Stimulated activated CD4-positive, alpha-beta T cell treated with anti-CD3 and anti-CD28 coated beads, Interleukin-1b, Interleukin-23, amount 100 ng/mL, for 1 hour (primary cell): ENCODE data around the gene C19orf18.
"Not testable (repeated sequence)": the region's sequence is repeated elsewhere in the genome, so short reads cannot be mapped to it uniquely, and the experiment has no call there.

Source experiments
- DNase-seq, 2 donors: peaks; one replicate each; pipeline ENCODE4 v3.0.0-alpha.2; 2020; ENCODE audit warnings: low read depth in 2 of 2

Gene C19orf18

DNA sequence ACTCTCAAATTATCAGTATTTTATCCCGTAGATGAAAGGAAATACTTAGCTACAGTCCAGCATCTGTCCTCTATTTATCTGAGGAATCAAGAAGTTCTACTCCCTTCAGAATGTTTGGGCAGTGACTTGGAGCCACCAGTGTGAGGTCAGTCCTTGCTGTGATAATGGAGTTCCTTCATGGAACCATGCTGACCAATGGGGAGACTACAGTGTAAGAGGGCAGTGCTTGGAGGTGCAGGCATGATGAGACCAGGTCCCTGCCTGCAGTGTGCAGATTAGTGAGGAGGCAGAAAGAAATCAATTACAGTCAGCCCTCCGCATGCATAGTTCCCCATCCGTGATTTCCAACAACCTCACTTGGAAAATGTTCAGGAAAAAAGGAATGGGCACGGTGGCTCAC is at the start of gene C19orf18:
Gene C19orf18, minus strand, starts transcription at position 101 of the 400 bp plus-strand sequence. CDS start 102 bp downstream, outside the sequence.
- DNase-seq, result no peak

DNA sequence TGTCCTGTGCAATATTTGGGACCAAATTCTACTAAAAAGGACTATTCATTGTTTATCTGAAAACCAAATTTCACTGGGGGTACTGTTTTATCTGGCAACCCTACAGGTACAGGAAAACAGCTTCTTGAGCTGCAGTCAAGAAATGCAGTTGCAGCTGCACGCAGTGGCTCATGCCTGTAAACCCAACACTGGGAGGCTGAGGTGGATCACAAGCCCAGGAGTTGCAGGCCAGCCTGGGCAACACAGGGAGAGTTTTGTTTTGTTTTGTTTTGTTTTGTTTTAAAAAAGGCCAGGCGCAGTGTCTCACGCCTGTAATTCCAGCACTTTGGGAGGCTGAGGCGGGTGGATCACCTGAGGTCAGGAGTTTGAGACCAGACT is 47.9 kb upstream of the C19orf18 start:
- no peak for DNase-seq

DNA sequence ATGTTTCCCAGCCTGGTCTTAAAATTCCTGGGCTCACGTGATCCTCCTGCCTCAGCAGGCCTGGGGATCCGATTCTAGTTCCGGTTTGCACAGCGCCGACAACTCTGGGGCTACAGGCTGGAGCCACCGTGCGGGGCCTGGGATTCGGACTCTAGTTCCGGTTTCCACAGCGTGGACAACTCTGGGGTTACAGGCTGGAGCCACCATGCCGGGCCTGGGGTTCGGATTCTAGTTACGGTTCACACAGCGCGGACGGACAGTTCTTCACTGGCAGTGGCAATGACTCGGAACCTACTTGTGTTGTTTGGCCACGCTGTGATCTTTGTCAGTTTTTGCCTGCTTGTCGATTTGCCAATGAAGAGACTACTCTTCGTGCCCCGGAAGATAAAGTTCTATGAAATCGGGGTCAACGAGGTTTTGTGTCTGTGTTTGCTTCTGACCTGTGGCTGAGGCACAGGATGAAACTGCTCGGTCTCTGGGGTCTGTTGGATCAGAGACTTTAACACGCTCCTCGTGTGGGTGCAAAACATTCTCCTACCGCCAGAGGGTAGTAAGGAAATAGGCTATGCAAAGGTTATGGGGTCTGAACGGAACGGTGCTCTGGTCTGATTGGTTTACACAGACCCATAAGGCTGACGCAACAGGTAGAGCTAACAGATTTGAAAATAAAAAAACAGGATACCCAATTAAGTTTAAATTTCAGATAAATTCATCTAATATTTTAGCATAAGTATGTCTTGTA is 47.4 kb upstream of the C19orf18 start:
- no peak for DNase-seq

DNA sequence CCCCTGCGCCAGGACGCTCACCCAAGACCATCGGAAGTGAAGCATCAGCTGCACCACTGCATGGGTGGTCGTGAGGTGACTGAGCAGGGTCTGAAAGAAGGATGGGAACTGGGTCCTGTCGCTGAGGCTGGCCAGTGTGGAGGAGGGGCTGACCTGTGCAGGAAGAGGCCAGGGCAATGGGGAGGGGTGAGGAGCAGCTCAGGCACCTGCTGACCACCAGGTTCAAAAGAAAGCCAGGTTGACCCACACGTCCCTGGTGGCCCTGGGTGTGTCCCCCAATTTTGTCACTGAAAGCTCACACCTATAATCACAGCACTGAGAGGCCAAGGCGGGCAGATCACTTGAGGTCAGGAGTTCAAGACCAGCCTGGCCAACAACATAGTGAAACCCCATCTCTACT is 45.8 kb upstream of the C19orf18 start:
- DNase-seq, result no peak

DNA sequence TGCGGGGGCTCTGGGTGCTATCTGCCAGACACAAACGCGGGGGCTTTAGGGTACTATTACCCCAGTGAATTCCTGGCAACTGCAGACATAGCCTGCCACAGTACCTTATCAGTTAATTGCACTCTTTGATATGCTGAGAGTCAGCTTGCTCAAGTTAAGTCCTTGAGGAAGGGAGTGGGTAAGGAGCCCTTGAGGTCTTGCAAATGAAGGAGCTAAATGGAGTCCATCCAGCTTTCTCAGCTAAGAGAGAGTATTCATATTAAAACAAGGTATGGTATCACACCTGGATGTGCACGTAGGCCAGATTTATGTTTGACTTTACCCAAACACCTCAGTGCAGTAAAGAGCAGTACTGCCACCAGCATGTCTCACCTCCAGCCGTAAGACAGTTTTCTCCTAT is 39.8 kb upstream of the C19orf18 start:
- DNase-seq, result no peak

DNA sequence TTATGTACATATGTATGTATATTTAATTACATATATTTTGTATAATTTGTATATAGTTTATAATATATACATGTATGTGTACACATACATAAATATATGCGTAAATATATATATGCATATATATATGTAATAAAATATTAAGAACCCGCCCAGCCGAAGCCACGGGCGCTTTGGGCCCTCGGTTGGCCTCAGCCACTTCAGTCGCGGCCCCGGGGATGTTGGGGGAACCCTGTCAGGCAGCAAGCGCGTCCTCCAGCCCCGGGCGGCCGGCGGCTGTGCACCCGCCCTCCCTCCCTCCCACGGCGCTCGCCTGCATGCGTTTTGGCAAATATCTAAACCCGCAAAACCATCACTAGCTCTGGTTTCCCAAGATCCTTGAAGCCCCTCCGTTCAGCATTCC is 36.2 kb upstream of the C19orf18 start:
- no peak for DNase-seq

DNA sequence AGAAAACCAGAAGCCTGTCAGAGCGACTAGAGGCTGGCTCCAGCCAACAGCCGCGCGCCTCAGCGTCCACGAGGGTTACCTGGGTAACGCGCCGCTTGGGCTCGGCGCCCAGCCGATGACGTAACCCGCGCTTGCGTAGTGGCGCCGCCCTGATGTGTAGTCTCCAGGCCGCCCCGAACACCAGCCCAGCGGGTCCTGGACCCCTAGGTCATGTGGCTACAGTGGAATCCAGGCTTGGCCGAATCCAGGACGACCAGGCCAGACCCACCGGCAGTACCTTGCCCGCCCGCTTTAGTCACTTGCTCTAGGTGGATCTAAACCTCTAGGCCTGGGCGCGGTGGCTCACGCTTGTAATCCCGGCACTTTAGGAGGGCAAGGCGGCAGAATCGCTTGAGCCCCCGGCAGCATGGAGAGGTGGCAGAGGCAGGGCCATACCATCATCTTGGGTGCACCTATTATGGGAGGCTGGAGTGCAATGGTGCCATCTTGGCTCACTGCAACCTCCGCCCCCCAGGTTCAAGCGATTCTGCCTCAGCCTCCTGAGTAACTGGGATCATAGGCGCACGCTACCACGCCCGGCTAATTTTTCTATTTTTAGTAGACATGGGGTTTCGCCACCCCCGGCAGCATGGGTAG is 35.5 kb upstream of the C19orf18 start:
- DNase-seq, result no peak

DNA sequence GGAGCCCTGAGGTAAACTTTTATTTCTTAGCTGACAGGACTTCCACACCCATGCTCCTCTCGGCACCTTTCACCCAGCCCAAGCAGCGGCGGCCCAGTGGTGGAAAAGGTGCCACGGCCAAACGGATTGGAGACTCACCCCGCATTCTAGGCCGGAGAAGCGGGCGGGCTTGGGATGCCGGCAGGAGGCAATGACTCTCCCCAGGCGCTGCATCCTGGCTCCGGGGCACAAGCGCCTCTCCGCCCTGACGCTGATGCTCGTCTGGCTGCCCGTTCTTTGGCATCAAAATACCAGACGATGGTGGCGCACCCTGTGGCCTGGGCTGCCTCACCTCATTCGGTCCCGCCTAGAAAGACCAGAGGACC is 34.9 kb upstream of the C19orf18 start:
- DNase-seq, result no peak

DNA sequence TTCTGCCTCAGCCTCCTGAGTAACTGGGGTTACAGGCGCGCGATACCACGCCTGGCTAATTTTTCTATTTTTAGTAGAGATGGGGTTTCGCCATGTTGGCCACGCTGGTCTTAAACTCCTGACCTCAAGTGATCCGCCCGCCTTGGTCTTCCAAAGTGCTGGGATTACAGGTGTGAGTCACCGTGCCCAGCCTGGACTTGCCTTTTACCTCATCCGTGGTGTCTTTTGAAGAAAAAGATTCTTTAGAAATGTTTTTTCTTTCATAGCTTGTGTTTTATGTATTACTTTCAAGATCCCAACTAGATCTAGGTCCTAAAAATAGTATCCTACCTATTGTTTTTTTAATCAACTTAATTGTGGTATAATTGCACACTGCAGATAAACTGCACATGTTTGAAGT is 34.5 kb upstream of the C19orf18 start:
- DNase-seq, result not testable (repeated sequence)

DNA sequence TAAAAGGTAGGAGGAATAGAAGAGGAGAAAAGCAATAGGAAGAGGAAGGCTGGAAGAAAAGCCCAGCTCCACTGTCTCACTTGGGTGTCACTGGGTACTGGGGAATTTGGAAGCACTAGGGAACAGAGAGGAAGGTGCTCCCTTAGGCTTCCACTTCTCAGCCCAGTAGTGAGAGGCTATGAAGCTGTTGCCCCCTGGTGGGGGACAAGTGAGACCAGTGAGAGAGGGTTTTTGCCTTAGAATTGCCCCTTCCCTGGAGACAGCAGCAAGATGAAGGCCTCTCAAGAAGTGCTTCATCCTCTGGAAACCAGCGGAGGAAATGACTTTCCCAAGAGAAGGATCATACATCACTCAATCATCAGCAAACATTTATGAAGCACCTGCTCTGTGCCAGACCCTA is 33.0 kb upstream of the C19orf18 start:
- DNase-seq, result no peak

DNA sequence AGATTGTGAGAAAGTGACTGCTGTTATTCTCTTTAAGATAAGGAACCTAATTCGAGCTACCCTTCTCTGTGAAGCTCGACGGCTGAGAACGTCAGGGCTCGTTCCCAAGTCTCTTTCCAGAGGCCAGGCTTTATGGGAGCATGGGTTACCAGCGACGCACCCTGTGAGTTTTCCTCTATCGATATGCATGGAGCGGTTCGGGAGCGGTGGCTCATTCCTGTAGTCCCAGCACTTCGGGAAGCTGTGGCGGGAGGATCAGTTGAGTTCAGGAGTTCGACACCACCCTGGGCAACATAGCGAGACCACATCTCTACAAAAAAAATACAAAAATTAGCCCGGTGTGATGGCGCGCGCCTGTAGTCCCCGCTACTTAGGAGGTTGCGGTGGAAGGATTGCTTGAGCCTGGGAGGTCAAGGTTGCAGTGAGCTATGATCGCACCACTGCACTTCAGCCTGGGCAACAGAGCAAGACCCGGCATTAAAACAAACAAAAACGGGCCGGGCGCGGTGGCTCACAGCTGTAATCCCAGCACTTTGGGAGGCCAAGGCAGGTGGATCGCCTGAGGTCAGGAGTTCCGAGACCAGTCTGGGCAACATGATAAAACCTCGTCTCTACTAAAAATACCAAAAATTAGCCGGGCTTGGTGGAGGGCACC is 29.0 kb upstream of the C19orf18 start:
- no peak for DNase-seq

DNA sequence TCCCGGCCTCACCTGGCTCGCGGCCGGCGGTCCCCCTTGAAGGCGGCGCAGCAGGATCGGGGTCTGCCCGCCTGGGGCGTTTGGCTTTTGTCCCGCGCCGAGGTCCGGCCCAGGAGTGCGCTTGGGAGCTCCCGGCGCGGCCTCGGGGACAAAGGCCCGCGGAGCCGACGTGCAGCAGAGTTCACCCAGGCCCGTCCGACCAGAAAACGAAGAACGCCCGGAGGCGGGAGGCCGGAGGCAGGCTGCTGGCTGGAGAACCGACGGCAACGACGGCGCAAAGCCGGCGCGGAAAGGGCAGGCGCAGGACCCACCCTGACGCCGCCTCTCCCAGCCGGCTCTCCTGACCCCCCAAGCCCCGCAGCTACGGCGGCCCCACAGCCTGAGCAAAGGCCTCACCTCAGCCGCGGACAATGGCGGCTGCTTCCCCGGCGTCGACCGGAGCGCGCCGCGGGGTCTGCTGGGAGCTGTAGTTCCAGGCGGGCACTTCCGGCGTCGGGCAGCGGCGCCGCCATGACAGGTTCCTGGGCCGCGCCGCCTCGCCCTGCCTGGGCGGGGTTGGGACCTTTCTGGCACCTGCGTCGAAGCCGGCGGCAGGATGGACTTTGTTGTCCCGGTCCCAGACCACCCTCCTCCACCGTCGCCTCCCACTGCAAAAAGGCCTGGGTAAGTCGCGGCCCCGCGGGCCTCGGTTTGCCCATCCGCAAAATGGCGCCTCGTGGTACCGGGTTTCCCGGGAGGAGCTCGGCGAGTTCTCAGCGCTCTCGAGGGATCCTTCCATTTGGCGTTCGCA is 28.2 kb upstream of the C19orf18 start, which contains the start of gene ZNF606:
Gene ZNF606, minus strand, starts transcription at position 437 of the 790 bp plus-strand sequence. CDS start 1,501 bp downstream, outside the sequence.
- peak; percentile 51 to 63 for DNase-seq

DNA sequence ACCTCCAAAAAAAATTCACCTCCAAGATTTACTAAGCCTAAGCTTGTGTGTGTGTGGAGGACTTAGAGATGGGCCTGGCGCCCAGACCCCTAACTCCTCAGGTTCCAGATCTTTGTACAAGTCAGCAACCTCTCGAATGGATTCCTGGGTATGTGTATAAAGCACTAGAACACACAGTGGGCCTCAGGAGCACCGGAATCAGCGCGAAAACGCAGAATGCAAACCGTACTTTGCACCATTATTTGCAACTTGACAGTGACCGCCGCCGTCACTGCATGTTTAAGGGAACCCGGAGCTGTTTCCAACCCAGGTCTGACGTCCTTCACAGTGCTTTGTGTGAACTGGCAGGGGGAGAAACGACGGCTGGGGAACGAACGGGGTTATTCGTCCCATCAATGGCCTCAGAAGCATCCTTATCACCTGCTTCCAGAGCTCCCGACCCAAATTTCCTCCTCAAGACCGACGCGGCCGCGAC is 27.6 kb upstream of the C19orf18 start:
- DNase-seq, result no peak

DNA sequence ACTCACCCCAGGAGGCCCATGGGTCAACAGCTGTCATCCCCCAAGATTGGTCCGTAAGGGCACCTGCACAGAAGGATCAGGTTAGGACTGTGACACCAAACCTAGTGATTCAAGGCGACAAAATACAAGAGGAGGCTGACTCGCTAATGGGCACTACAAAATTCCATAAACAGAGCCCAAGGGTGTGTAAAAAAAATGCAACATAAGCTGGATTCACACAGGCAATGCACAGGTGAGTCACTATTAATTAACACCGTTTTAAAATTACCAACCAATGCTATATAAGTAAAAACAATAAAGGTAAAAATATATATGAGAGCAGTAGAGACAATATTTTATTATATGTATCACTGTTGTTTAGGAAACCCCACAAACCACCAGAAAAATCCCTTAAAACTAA is 26.3 kb upstream of the C19orf18 start:
- no peak for DNase-seq

DNA sequence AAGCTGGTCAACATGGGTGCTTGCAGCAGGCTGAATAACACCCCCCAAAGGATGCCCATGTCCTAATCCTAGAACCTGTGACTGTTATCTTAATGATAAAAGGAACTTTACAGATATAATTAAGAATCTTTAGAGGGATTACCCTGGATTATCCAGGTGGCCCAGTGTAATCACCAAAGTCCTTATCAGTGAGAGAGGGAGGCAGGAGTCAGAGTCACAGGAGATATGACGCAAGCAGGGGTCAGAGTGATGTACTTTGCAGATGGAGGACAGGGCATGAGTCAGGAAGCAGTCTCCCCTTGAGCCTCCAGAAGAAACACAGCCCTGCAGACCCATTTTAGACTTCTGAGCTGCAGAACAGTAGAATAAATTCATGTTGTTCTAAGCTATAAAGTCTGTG is 18.5 kb upstream of the C19orf18 start:
- no peak for DNase-seq

DNA sequence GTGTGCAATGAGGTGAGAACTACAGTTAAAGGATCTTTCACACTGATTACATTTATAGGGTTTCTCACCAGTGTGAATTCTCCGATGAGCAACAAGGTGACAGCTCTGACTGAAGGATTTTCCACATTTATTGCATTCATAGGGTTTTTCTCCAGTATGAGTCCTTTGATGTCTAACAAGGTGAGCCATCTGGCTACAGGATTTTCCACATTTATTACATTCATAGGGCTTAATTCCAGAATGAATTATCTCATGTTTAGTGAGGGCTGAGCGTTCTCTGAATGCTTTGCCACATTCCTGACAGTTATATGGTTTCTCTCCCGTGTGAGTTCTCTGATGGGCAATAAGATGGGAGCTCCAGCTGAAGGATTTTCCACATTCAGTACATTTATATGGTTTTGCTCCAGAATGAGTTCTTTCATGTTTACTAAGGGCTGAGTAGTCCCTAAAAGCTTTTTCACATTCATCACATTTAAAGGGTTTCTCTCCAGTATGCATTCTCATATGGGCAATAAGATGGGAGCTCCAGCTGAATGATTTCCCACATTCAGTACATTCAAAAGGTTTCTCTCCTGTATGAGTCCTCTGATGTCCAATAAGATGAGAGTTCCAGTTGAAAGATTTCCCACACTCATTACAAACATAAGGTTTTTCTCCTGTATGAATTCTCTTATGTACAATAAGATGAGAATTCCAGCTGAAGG is 4.4 kb upstream of the C19orf18 start:
- DNase-seq, result no peak

DNA sequence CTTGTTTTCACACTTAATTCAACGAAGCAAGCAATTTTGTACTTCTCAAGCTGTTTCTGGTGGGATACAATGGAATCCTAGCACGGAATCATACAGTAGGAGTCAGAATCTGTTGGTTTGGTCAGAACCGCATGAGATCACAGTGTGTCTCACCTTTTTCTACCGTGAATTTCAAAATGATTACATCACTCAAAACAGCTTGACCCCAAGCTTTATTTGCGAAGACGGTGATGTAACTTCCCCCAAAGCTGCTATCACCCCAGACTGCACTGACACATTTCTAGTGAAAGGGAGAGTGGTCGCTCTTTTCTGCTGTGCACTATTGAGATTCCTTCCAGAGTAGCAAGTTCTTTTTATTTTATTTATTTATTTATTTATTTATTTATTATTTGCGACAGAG is 9.6 kb downstream of the C19orf18 start:
- DNase-seq, result no peak

DNA sequence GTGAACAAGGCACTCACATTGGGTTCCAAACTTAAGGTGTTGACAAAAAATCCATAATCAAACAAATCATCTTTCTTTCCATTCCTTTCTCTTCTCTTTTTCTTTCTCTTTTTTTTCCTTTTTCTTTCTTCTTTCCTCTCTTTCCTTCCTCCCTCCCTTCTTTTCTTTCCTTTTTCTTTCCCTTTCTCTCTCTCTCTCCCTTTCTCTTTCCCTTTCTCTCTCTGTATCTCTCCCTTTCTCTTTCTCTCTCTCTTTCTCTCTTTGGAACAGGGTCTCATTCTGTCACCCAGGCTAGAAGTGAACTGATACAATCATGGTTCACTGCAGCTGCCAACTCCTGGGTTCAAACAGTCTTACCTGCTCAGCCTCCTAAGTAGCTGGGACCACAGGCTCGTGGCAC is 12.5 kb downstream of the C19orf18 start:
- DNase-seq, result no peak

DNA sequence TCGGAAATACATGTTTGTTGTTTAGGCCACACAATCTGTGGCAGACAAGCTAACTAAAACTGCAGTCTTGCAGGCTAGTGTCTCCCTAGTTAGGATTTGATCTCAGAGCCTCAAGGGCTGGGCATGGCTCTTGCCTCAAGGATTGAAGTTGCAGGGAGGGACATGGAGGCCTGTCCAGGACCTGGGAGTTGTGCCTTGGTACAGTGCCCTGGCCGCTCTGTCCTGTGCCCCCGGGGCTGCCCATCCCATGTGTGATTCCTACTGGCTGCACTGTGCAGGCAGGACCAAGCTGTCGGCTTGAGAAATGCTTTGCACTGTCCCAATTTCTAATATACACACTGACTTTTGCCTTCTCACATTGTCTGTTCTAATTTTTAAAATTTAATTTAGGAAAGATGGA is 19.3 kb downstream of the C19orf18 start:
- no peak for DNase-seq

DNA sequence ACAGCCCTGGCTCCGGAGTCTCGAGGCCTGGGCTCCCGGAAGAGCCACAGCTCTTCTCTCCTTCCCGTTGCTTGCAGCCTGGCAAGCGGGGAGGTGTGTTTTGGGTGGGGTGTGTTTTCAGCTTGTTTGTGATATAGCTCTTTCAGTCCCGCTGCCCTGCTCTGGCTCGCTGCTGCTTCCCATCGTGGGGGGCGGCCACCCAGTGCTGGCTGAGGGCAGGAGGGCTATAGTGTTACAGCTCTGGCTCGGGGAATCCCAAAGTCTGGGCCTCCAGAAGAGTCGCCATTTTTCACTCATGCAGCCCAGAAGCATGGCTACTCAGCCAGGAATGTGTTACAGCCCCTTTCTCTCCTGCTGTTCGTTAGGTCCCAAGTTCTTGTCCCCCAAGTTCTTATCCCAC is 24.6 kb downstream of the C19orf18 start:
- no peak for DNase-seq

DNA sequence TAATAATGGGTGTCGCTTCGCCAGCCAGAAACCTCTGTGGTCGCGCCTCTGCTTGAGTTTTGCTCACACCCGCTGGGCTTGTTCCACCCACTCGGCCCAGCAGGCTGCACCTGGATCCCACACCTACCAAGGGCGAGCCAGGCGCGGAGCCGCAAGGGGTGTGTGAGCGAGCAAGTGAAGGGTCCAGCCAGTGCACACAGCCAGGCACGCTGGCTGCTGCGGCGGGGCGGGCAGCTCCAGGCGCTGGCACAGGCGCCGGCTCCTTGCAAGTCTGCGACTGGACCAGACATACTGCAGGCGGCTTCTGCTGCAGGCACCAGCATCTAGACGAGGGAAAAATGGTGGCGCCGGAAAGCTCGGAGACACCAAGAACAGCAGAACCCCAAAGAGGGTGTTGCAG is 25.0 kb downstream of the C19orf18 start:
- DNase-seq, result no peak
